GM12878 (cell line): ENCODE results near the gene KCTD16. TPM values are rescaled to one million over a fixed set of nuclear protein-coding genes. Genes with fewer than 3 reads are reported as not detected.

Source experiments
- ATAC-seq: fragments of 200-7000 bp; cut with Tn5 transposase; 3 replicates; pipeline ENCODE4 v1.9.1; 2020; ENCODE audit warnings: mild to moderate bottlenecking, moderate library complexity
- BruUV-seq: library from RNA; stranded (reverse); fragments of 400-500 nt; replicated peaks from 2 replicates; lab custom pipeline; 2021; lab: Mats Ljungman, UMichigan
- CTCF ChIA-PET: fragments of 300-600 bp; sonication (Branson Sonifier 250); formaldehyde crosslinking; extraction: SDS; loops from one replicate; lab custom pipeline; 2021; ENCODE audit warnings: inconsistent platforms; lab: Yijun Ruan, JAX
- POLR2A ChIA-PET: fragments of 350-600 bp; formaldehyde crosslinking; extraction: SDS; loops from one replicate; lab custom pipeline; 2021; ENCODE audit warnings: inconsistent platforms; lab: Charles Lee
- RAD21 ChIA-PET: fragments of 300-600 bp; sonication (Branson Sonifier 250); formaldehyde crosslinking; loops from one replicate; lab custom pipeline; 2023; ENCODE audit warnings: antibody characterized with exemption; ENCODE audit not compliant: unreplicated experiment; lab: Charles Lee
- SMC1A ChIA-PET: fragments of 300-600 bp; sonication (Branson Sonifier 250); formaldehyde crosslinking; loops from one replicate; lab custom pipeline; 2023; ENCODE audit not compliant: unreplicated experiment, uncharacterized antibody; lab: Charles Lee
- DNase-seq: peaks from one replicate; pipeline ENCODE4 v3.0.0-alpha.2; 2011; ENCODE audit warnings: low read depth, low spot score
- FAIRE-seq: peaks from 3 replicates; lab custom pipeline; 2011; peaks lifted over from hg19 to GRCh38; lab: Jason Lieb, UNC
- H2AFZ ChIP-seq: 2 replicates; pipeline ENCODE4 v1.6.0; 2011; ENCODE audit warnings: low read depth, low read length, control low read depth; ENCODE audit not compliant: control insufficient read depth
- H3K27ac ChIP-seq: 2 replicates; pipeline ENCODE4 v1.5.1; 2011; ENCODE audit warnings: control low read depth; ENCODE audit not compliant: control insufficient read depth, insufficient read depth
- H3K27me3 ChIP-seq, 2 experiments: replicated peaks in 1 of 2; 2 replicates each; pipeline versions ENCODE4 v1.6.0 to v1.6.1; 2011; ENCODE audit warnings: low read length in 1 of 2; ENCODE audit not compliant: control insufficient read depth in 2 of 2, insufficient read depth in 2 of 2
- H3K36me3 ChIP-seq, 2 experiments: 2 replicates each; pipeline ENCODE4 v1.5.1; 2011; ENCODE audit warnings: low read length in 1 of 2; ENCODE audit not compliant: control insufficient read depth in 2 of 2, insufficient read depth in 2 of 2
- H3K4me1 ChIP-seq: 2 replicates; pipeline ENCODE4 v1.6.1; 2011; ENCODE audit warnings: mild to moderate bottlenecking, low read length, moderate library complexity, mixed read lengths; ENCODE audit not compliant: control insufficient read depth, insufficient read depth
- H3K4me2 ChIP-seq: 2 replicates; pipeline ENCODE4 v1.6.0; 2011; ENCODE audit warnings: control low read depth; ENCODE audit not compliant: control insufficient read depth, insufficient read depth
- H3K4me3 ChIP-seq: fragments of 200-600 bp; sonication (generic); 2 replicates; pipeline ENCODE4 v1.5.1; 2016
- H3K79me2 ChIP-seq: 2 replicates; pipeline ENCODE4 v1.6.0; 2011; ENCODE audit warnings: low read length; ENCODE audit not compliant: control insufficient read depth, insufficient read depth
- H3K9ac ChIP-seq: 2 replicates; pipeline ENCODE4 v1.8.0; 2011; ENCODE audit warnings: low read length, control low read depth, mixed read lengths; ENCODE audit not compliant: control insufficient read depth, insufficient read depth
- H3K9me3 ChIP-seq: replicated peaks from 3 replicates; pipeline ENCODE4 v1.5.1; 2011; ENCODE audit warnings: mild to moderate bottlenecking, low read length; ENCODE audit not compliant: control insufficient read depth, insufficient read depth
- H4K20me1 ChIP-seq: 2 replicates; pipeline ENCODE4 v1.6.0; 2011; ENCODE audit not compliant: control insufficient read depth, insufficient read depth
- BHLHE40 ChIP-seq, 2 experiments: fragments of 450-650 bp in 1 of 2; IDR thresholded peaks; 2 replicates each; pipeline ENCODE4 v1.6.1; 2011 to 2017; ENCODE audit warnings: low read depth in 2 of 2, borderline replicate concordance in 1 of 2, improper control_type of control experiment in 1 of 2, low read length in 1 of 2, mild to moderate bottlenecking in 1 of 2
- CBX3 ChIP-seq: fragments of 200-600 bp; sonication (generic); IDR thresholded peaks from 2 replicates; pipeline ENCODE4 v1.6.1; 2016; ENCODE audit warnings: low read depth, borderline replicate concordance
- E4F1 ChIP-seq: fragments of 450-650 bp; IDR thresholded peaks from 2 replicates; pipeline ENCODE4 v1.6.1; 2018; ENCODE audit warnings: borderline replicate concordance, mild to moderate bottlenecking; ENCODE audit not compliant: partially characterized antibody
- IKZF1 ChIP-seq: fragments of 450-650 bp; conservative IDR thresholded peaks from 2 replicates; pipeline ENCODE4 v1.6.1; 2017; ENCODE audit warnings: antibody characterized with exemption, mild to moderate bottlenecking
- MYB ChIP-seq: fragments of 150-350 bp; IDR thresholded peaks from 2 replicates; pipeline ENCODE4 v1.6.1; 2014; ENCODE audit warnings: mild to moderate bottlenecking, low read depth, low read length, borderline replicate concordance
- NBN ChIP-seq: fragments of 450-650 bp; IDR thresholded peaks from 2 replicates; pipeline ENCODE4 v1.6.1; 2016
- PKNOX1 ChIP-seq: fragments of 450-650 bp; IDR thresholded peaks from 2 replicates; pipeline ENCODE4 v1.6.1; 2016; ENCODE audit warnings: mild to moderate bottlenecking
- POLR2AphosphoS5 ChIP-seq: IDR thresholded peaks from 2 replicates; pipeline ENCODE4 v1.6.1; 2011; ENCODE audit warnings: mild to moderate bottlenecking, low read length, inconsistent platforms
- SUPT20H ChIP-seq: IDR thresholded peaks from 2 replicates; pipeline ENCODE4 v1.6.1; 2011; ENCODE audit warnings: low read depth, mild to moderate bottlenecking, low read length, moderate library complexity, borderline replicate concordance; ENCODE audit not compliant: control insufficient read depth
- SUZ12 ChIP-seq: fragments of 200-600 bp; sonication (generic); IDR thresholded peaks from one replicate; pipeline ENCODE4 v1.6.1; 2018; ENCODE audit warnings: antibody characterized with exemption, mild to moderate bottlenecking; ENCODE audit not compliant: unreplicated experiment
- TCF12 ChIP-seq: IDR thresholded peaks from 2 replicates; pipeline ENCODE4 v1.6.1; 2011; ENCODE audit warnings: low read depth, mild to moderate bottlenecking, low read length
- WRNIP1 ChIP-seq: IDR thresholded peaks from 2 replicates; pipeline ENCODE4 v1.6.1; 2011; ENCODE audit warnings: low read depth, low read length, improper control_type of control experiment, borderline replicate concordance
- ZBED1 ChIP-seq: IDR thresholded peaks from 2 replicates; pipeline ENCODE4 v1.6.1; 2016; ENCODE audit warnings: borderline replicate concordance
- WGBS: methylation state at CpG from one replicate; pipeline ENCODE4 v1.1.6; 2016; ENCODE audit warnings: low lambda C conversion rate; ENCODE audit not compliant: insufficient replicate concordance, insufficient coverage; ENCODE audit errors: missing lambda C conversion rate; 5-methylcytosine and 5-hydroxymethylcytosine counted together
- in situ Hi-C: fragments of 300-500 bp; cut with MboI; formaldehyde crosslinking; loops from 9 replicates; pipeline ENCODE4 v1.14.3; 2018; ENCODE audit warnings: mixed read lengths
- intact Hi-C: fragments of 100-400 bp; cut with micrococcal nuclease; formaldehyde crosslinking; loops from one replicate; pipeline ENCODE4 v1.14.2; 2022; ENCODE audit not compliant: unreplicated experiment
- polyA plus RNA-seq, 11 experiments: library from polyadenylated mRNA; depleted of rRNA in 4 of 11; unstranded in 6 of 11; stranded (reverse) in 5 of 11; fragments of >200 nt; fragmentation: Nextera tagmentation in 4 of 11; fragmentation: Illumina TruSeq in 1 of 11; extraction: Ambion mirVana in 4 of 11; extraction: Trizol in 1 of 11; gene quantifications; 1 replicate in 1 of 11; 2 replicates in 10 of 11; pipeline versions ENCODE4 v1.2.1 to v1.2.3, GENCODE V29; 2011 to 2016; ENCODE audit warnings: inconsistent platforms in 2 of 11, missing spikeins in 2 of 11, low read depth in 1 of 11
- total RNA-seq, 4 experiments: library from RNA; depleted of rRNA in 3 of 4; stranded (reverse); fragments of >200 nt in 3 of 4; fragmentation: Illumina TruSeq in 1 of 4; extraction: Trizol in 1 of 4; gene quantifications; 2 replicates each; pipeline versions ENCODE4 v1.2.1 to v1.2.3, GENCODE V29; 2013 to 2021
- TF ChIP-seq, protein P1 (sequence below): fragments of 450-650 bp; IDR thresholded peaks from 2 replicates; pipeline ENCODE4 v1.6.1; 2017; ENCODE audit warnings: low read depth, mild to moderate bottlenecking, moderate library complexity

KCTD16 gene
- total and polyA plus RNA-seq, 10 of the 15 experiments (the other 5 are each of a cell fraction or from before 2014, with no cell fraction given): 0.03 to 0.10 (median 0.06) TPM; not detected in 3

DNA sequence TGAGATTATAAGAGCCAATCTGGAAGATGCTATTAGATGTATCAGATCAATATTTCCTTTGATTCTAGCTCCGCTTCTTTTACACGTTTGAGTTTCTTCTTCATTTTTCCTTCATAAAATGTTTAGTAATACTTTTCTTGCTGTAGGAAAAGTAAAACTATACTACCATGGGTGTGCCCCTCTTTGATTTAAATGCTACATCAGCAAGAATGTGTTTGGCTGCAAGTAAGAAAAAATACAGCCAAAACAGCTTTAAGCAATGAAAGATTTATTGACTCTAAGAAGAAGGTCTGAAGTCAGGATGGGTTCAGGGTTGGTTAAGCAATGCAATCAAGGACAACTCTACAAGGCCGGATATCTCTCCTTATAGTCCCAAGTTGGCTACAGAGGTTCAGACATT lies 126.4 kb downstream of the KCTD16 start (continued):
- TF ChIP-seq E4F1: no peak

GRCh38 chr5:144298658-144299057 lies 128.0 kb downstream of the KCTD16 start:
- no peaks in the 10 kb centered on the region for H4K20me1 ChIP-seq
- H3K27me3 ChIP-seq: no peaks in the 10 kb centered on the region
- intact Hi-C loops: no loop called here
- H3K4me1 ChIP-seq: no peaks in the 10 kb centered on the region
- in situ Hi-C loops: no loop called here
- DNase-seq: no peak
- RAD21 ChIA-PET: interaction anchor here (0.6 kb wide), 1 partner anchor 45 kb away, joined by 3 read pairs; no protein-coding TSS in a partner anchor
- SMC1A ChIA-PET: no interaction called here
- no peak overlapping the region for H3K4me3 ChIP-seq
- no peaks in the 10 kb centered on the region for H3K79me2 ChIP-seq
- FAIRE-seq: no peak
- 41% methylated on average over 3 of the region's 3 CpGs for WGBS
- BruUV-seq: no TSS peak
- H3K9me3 ChIP-seq: no peaks in the 10 kb centered on the region
- H3K9ac ChIP-seq: no peak overlapping the region
- no peaks in the 10 kb centered on the region for H3K36me3 ChIP-seq
- TF ChIP-seq, protein P1, sequence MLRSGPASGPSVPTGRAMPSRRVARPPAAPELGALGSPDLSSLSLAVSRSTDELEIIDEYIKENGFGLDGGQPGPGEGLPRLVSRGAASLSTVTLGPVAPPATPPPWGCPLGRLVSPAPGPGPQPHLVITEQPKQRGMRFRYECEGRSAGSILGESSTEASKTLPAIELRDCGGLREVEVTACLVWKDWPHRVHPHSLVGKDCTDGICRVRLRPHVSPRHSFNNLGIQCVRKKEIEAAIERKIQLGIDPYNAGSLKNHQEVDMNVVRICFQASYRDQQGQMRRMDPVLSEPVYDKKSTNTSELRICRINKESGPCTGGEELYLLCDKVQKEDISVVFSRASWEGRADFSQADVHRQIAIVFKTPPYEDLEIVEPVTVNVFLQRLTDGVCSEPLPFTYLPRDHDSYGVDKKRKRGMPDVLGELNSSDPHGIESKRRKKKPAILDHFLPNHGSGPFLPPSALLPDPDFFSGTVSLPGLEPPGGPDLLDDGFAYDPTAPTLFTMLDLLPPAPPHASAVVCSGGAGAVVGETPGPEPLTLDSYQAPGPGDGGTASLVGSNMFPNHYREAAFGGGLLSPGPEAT: no peak
- no peak for TF ChIP-seq MYB
- no peak for TF ChIP-seq CBX3
- TF ChIP-seq TCF12: no peak
- TF ChIP-seq NBN: no peak
- TF ChIP-seq WRNIP1: no peak
- TF ChIP-seq BHLHE40 (IDR thresholded peaks at IDR 0.05; ENCODE audit: borderline replicate concordance in 1 of 2, low read depth in 2 of 2, low read length in 1 of 2): no peak
- no peak for TF ChIP-seq IKZF1
- no peak for TF ChIP-seq POLR2AphosphoS5
- no peak for TF ChIP-seq SUZ12
- no peak for TF ChIP-seq SUPT20H
- no peak for TF ChIP-seq ZBED1
- TF ChIP-seq PKNOX1: no peak
- H3K27ac ChIP-seq: no peak overlapping the region
- CTCF ChIA-PET: no interaction called here
- no peak overlapping the region for H2AFZ ChIP-seq
- ATAC-seq: no peak
- POLR2A ChIA-PET: no interaction called here
- no peak overlapping the region for H3K4me2 ChIP-seq
